Inflammatory macrophage treated with lipopolysaccharide for 1 hour (primary cell): Measurements from ENCODE around the gene OASL.

Experiments
- DNase-seq, 2 donors: peaks; one replicate each; pipeline ENCODE4 v3.0.0-alpha.2; 2020 to 2022

The OASL gene

DNA sequence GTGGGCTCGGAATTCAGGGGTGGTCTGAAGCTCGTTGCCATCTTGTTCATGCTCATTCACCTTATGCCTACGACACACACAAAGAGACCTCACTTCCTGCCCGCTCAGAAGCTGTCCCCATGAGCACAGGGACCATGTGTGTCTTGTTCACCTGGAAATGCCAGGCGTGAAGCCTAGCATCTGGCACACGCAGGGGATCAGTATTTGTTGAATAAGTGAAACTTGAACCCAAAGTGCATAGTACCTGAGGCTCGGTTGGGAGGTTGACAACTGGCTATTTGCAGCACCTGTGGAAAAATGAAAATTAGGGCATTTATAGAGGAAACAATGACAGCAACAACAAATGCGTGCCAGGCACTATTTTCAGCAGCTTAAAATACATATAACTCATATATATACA, 28.2 kb downstream of the OASL start:
- DNase-seq, result no peak

DNA sequence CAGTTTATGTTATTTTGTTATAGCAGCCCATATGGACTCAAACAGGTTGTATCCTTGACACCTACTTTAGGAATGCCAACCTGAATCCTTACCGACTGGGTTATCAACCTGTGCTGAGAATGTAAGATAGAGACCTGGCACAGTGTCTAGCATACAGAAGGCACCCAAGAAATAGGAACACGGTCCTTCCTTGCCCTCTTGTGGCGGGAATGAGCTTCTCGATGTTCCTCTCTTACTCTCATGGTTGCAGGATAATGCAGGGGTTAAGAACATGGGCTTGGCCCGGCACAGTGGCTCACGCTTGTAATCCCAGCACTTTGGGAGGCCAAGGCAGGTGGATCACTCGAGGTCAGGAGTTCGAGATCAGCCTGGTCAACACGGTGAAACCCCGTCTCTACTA, 29.3 kb downstream of the OASL start:
- DNase-seq, result no peak

DNA sequence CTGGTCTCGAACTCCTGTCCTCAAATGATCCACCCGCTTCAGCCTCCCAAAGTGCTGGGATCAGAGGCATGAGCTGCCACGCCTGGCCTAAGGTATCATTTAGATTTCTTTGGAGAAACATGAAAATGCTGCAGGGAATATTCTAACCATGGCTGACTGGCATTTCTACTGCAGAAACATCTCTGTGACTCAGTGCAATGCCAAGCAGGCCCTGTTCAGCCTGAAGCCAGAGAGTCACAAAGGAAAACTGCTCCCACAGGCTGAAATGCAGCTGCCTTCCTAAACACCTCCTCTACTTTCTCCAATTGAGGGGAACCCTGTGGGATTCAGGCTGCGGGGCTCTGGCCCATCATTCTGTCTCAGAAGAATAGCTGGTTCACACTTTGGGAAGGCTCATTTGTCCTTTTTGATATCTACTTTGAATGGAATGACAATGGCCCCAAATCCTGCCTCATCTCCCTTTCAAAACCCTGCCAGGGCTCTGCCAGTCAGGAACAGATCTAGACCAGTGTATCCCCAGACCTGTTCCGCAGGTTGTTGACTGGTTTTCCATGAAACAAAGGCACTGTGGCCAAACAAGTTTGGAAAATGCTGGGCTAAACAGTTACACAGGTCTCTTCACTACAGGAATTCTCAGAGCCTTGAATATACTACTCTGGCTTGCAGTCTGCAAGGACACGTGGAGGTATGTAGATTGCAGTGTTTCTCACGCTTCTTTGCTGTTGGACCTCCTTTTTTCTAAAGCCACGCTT, 30.5 kb downstream of the OASL start:
- DNase-seq, result no peak

DNA sequence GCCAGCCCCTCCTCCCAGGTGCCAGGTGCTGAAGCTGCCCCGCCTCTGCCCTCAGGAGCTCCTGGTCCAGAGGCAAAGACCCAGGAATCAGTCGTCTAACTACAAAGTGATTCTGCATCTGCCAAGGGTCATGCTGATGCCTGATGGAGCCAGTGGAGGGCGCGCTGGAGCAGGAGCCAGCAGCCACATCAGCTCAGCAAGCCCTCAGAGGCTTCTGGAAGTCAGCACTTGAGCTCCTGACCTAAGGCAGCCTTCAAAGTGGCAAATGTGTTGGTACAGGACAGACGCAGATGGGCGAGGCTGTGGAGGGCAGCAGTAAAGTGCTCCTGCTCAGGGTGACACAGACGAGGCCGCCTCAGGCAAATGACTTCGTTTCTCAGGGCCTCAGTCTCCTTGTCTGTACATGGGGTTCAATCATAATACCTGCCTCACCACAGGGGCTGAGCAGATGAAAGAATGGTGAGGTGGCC, 33.7 kb downstream of the OASL start:
- DNase-seq, result peak in 1 of 2 donors; percentile 30

DNA sequence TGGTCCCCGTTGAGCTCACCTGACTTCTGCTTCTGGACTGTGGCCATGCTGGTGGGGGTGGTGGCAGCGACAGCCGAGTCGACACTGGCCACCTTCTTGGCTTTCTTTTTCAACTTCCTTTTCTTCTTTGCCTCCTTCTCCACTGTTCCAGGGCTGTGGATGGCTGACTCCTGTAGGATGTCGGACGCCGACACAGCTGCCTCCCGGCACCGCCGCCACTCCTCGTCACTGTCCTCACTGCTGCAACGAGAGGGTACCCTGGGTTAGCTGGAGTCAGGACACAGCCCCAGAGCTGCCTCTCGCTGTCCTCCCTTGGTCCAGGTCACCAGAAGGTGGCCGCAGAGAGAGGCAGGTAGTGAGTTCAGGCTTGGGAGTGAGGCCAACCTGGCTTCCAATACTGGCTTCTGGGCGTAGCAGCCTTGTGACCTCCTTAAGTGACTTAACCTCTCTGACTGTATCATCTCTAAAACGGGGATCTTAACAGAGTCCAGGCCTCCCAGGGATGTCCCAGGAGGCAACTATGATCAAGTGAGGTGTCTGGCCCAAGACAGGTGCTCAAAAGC, 34.7 kb downstream of the OASL start:
- DNase-seq, result no peak

DNA sequence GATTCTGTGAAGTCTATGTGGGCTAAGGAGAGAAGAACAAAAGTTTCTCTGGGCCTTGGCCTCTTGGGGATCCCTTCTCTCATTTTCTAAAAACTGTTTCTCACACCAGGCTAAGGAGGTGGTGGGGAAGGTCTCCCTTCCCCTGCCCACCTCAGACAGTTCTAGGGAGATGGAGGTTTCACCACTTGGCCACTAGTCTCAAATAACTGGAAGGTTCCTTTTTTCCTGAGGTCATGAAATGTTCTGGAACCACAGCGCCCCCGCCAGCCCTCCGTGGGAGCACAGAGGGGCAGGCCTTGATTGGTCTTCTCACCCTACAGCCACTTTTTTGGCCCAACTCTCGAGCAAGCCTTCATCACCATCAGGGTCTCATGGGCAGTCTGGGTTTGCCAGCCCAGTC, 35.4 kb downstream of the OASL start:
- no peak for DNase-seq

DNA sequence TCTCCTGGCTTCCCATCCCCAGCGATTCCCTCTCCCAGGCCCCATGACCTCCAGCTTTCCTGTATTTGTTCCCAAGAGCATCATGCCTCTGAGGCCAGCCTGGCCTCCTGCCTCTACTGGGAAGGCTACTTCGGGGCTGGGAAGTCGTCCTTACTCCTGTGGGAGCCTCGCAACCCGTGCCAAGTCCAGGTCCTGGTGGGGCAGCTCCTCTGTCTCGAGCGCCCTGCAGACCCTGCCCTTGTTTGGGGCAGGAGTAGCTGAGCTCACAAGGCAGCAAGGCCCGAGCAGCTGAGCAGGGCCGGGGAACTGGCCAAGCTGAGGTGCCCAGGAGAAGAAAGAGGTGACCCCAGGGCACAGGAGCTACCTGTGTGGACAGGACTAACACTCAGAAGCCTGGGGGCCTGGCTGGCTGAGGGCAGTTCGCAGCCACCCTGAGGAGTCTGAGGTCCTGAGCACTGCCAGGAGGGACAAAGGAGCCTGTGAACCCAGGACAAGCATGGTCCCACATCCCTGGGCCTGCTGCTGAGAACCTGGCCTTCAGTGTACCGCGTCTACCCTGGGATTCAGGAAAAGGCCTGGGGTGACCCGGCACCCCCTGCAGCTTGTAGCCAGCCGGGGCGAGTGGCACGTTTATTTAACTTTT, 37.1 kb downstream of the OASL start:
- DNase-seq, result no peak

DNA sequence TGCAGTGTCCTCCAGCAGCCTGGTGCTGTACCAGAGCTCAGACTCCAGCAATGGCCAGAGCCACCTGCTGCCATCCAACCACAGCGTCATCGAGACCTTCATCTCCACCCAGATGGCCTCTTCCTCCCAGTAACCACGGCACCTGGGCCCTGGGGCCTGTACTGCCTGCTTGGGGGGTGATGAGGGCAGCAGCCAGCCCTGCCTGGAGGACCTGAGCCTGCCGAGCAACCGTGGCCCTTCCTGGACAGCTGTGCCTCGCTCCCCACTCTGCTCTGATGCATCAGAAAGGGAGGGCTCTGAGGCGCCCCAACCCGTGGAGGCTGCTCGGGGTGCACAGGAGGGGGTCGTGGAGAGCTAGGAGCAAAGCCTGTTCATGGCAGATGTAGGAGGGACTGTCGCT, 38.0 kb downstream of the OASL start:
- no peak for DNase-seq

DNA sequence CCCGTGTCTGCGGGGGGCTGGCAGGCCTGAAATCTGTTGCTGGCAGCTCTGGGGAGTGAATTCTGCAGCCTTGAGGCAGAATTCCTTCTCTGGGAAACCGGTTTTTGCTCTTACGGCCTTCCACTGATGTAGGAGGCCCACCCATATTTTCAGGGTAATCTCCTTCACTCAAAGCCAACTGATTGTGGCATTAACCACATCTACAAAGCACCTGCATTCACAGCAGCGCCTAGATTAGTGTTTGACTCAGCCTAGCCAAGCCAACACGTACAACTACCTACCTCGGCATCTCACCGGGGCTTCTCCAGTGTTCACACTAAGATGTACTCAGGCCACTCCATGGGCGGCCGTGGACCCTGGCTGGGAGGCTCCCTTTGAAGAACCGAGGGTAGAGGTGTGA, 38.5 kb downstream of the OASL start:
- DNase-seq, result no peak

DNA sequence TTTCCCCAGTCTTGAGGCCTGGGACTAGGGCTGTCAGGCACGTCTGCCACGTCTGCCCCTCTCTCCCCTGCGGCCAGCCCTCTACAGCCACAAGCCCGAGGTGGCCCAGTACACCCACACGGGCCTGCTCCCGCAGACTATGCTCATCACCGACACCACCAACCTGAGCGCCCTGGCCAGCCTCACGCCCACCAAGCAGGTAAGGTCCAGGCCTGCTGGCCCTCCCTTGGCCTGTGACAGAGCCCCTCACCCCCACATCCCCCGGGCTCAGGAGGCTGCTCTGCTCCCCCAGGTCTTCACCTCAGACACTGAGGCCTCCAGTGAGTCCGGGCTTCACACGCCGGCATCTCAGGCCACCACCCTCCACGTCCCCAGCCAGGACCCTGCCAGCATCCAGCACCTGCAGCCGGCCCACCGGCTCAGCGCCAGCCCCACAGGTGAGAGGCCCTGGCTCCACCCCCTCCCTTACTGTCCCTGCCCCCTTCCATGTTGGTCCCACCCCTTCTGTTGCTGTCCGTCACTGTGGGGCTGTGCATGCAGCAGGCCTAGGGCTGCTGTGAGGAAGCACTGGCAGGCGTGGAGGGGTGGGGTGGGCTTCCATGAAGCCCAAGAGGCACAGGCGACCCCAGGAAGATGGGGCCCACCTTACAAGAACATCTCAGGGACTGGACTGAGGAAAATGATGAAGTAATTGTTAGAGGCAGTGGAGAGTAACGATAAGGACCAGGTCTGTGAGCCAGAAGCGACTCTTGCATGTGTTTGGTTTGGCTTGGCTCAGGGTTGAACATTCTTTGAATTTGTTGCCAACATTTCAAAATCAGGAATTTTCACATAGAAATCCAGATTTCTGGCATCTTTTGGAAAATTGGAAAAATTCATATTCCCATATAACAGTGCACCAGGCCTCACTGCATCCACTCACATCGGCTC, 39.6 kb downstream of the OASL start:
- no peak for DNase-seq

DNA sequence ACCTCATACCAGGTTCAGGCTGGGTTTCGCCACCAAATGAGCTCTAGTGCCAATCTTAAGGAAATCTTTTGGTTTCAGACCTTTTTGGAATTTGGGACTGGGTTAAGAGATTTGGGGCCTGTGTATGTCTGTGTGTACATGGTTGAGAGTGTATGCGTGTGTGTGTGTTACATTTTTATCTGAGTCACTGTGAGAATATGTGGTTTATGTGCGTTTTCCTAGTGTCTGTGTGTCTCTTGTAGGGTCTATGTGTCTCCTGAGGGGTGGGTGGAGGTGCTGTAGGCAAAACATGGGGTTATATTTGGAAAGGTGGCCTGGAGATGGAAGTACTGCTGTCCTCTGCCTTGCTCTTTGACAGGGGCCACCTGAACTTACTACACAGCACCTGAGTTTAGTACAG, 40.6 kb downstream of the OASL start:
- no peak for DNase-seq

DNA sequence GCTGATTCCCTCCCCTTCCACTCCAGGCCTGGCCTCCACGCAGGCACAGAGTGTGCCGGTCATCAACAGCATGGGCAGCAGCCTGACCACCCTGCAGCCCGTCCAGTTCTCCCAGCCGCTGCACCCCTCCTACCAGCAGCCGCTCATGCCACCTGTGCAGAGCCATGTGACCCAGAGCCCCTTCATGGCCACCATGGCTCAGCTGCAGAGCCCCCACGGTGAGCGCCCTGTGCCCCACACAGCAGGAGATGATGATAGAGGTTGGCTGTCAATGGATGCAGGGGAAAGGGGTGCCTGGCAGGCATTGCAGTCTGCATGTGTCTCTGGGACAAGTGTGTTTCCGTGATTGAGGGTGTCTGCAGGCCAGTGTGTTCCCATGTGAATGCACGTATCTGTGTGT, 41.6 kb downstream of the OASL start:
- no peak for DNase-seq

DNA sequence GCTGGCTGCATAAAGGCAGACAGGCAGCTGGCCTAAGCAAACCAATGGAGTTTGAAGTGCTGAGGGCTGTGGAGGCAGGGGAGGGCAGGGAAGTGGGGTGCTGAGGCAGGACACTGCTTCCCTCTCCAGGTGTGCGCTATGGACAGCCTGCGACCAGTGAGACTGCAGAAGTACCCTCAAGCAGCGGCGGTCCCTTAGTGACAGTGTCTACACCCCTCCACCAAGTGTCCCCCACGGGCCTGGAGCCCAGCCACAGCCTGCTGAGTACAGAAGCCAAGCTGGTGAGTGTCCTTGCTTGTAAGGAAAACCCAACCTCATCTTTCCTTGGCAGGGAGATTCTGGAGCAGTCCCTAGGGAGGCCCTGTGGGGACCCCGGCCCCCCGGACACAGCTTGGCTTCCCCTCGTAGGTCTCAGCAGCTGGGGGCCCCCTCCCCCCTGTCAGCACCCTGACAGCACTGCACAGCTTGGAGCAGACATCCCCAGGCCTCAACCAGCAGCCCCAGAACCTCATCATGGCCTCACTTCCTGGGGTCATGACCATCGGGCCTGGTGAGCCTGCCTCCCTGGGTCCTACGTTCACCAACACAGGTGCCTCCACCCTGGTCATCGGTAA, 42.8 kb downstream of the OASL start:
- no peak for DNase-seq

DNA sequence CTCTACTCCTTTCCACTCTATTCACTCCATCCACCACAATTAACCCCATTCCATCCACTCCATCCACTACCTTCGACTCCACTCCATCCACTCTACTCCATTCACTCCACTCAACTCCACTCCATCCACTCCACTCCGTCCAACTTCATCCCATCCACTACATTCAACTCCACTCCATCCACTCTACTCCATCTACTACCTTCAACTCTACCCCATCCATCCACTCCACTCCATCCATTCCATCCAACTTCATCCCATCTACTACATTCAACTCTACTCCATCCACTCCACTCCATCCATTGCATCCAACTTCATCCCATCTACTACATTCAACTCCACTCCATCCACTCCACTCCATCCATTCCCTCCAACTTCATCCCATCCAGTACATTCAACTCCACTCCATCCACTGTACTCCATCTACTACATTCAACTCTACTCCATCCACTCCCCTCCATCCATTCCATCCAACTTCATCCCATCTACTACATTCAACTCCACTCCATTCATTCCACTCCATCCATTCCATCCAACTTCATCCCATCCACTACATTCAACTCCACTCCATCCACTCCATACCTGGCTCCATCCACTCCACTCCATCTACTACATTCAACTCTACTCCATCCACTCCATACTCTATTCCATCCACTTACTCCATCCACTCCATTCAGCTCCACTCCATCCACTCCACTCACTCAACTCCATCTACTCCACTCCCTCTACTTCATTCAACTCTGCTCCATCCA, 44.3 kb downstream of the OASL start:
- DNase-seq, result no peak

DNA sequence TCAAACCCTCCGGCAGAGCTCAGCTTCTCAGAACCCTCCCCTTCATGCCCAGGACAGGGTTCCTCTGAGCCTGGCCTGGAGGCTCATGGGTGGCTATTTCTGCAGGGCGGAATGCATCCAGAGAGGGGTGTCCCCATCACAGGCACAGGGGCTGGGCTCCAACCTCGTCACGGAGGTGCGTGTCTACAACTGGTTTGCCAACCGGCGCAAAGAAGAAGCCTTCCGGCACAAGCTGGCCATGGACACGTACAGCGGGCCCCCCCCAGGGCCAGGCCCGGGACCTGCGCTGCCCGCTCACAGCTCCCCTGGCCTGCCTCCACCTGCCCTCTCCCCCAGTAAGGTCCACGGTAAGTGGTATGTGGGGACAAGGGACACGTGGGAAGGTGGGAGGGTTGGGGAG, 45.0 kb downstream of the OASL start:
- DNase-seq, result no peak

DNA sequence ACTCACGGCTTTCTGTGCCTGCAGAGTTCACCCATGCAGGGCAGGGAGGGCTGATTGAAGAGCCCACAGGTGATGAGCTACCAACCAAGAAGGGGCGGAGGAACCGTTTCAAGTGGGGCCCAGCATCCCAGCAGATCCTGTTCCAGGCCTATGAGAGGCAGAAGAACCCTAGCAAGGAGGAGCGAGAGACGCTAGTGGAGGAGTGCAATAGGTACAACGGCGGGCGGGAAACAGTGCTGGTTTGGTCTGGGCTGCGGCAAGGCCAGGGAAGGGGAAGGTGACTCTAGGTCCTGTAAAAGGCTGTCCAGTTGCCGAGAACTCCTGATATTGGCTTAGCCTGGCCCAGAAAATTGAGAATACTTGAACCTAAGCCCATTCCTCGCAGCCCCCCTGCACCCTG, 45.5 kb downstream of the OASL start:
- DNase-seq, result no peak

DNA sequence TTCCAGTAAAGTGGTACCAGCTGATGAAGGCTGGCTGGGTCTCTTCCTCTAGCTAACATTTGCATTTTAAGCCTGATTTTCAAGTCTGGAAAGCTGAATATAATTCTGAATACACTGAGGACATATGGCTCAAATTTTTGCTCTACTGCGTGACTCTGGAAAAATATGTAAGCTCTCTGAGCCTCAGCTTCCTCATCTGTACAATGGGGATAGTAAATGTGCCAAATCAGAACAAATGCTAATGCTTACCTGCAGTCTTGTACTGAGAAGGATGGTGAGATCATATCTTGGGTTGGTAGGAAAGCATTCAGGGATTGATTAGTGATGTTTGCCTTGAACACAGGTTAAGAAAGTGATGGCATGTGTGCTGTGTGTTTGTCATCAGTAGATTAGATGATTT, 46.1 kb downstream of the OASL start:
- no peak for DNase-seq

DNA sequence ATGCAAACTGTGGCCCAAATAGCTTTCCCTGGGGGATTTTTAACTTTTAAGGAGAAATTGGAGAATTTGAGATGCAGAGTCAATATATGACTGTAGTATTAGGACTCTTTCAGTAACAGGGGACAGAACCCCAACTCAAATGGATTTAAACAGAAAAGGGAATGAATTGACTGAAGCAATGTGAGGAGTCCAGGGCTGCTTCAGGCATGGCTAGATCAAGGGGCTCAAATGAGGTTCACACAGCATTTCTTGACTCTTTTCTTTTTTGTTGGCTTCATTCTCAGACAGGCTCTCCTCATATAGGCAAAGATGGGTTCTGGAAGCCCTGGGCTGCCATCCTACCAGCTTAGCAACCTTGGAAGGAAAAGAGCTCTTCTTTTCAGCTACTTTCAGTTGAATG, 47.1 kb downstream of the OASL start:
- no peak for DNase-seq

DNA sequence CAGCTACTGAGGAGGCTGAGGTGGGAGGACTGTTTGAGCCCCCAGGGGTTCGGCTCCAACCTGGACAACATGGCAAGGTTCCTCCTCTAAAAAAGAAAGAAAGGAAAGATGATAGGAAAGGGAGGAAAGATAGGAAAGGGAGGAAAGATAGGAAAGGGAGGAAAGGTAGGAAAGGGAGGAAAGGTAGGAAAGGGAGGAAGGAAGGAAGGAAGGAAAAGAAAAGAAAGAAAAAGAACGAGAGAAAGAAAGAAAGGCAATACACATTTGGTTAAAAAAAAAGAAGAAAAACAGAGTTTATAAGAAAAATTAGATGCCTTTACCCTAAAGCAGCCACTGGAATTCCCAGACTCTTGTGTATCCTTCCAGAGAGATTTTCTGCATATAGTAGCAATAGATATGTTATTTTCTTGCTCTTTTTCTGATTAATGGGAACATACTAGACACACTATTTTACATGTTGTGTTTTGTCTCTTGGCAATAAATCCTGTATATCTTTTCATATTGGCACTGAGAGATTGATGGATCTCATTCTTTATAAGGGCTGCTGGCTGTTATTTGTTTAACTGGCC, 48.5 kb downstream of the OASL start:
- DNase-seq, result no peak

DNA sequence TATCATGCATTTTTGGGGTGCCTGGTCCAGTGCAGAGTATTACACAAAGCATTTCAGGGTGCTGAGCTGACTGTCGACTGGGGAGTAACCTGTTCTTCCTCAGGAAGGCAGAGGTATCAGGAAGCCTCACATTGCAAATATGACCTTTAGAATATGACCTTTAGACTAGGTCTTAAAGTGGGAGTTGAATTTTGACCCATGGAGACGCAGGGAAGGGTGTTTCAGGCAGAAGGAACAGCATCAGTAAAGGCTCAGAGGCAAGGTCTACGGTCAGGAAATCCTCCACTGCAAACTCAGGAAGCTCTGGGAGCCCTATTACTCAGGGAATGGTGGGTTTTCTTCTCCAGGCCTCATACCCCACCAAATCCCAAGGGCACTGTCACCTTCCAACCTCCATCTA, 49.4 kb downstream of the OASL start:
- DNase-seq, result no peak

DNA sequence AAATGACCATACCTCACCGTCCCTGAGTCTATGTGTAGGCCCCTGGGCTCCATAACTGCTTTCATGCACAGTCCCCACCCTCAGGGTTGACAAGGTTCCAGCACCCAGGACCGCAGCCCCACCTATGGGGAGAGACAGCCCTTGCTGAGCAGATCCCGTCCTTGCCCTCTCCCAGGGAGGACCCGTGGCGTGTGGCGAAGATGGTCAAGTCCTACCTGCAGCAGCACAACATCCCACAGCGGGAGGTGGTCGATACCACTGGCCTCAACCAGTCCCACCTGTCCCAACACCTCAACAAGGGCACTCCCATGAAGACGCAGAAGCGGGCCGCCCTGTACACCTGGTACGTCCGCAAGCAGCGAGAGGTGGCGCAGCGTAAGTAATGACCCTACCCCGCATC, 50.4 kb downstream of the OASL start:
- DNase-seq, result no peak

DNA sequence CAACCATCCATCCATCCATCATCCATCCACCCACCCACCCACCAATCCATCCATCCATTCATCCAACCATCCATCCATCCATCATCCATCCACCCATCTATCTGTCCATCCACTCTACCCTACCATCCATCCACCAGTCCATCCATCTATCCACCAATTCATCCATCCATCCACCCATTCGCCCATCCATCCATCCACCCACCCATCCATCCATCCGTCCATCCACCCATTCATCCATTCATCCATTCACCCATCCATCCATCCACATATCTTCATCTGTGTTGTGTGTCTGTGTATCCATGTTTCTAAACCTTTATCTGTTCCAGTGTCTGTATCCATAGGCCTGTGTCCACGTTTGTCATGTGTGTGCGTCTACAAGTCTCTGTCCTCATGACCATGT, 50.8 kb downstream of the OASL start:
- no peak for DNase-seq
